GM13976 (cell line): ENCODE results near the gene ETDB.
"Not testable (repeated sequence)": the region's sequence is repeated elsewhere in the genome, so short reads cannot be mapped to it uniquely, and the experiment has no call there.

ENCODE experiments used
- DNase-seq: peaks from one replicate; pipeline ENCODE4 v3.0.0; 2012; ENCODE audit warnings: low spot score
- CTCF ChIP-seq: IDR thresholded peaks from 2 replicates; pipeline ENCODE4 v1.5.1; 2012; ENCODE audit warnings: borderline replicate concordance, mild to moderate bottlenecking; ENCODE audit not compliant: insufficient read depth; ENCODE audit errors: extremely low read depth, missing control alignments, control extremely low read depth
- in situ Hi-C: fragments of 300-500 bp; cut with MboI; formaldehyde crosslinking; loops from one replicate; pipeline ENCODE4 v1.12.0; 2022; ENCODE audit warnings: low sequenced_read_pairs, mixed read lengths, inconsistent platforms; ENCODE audit not compliant: unreplicated experiment

Gene ETDB

GRCh38 chrX:135109554-135109953 is 10.8 kb downstream of the ETDB start:
- TF ChIP-seq CTCF: no peak
- in situ Hi-C loops: loop anchor here (25.0 kb wide), 1 partner anchor 103 kb away; no protein-coding TSS in a partner anchor
- no peak for DNase-seq

- no peak for TF ChIP-seq CTCF
- no peak for DNase-seq
- in situ Hi-C loops: no loop called here
Observed at GRCh38 chrX:135099493-135099783, 20.9 kb downstream of the ETDB start.

- in situ Hi-C loops, DNase-seq: not testable (repeated sequence)
Observed at GRCh38 chrX:135097196-135097744, 23.1 kb downstream of the ETDB start.

GRCh38 chrX:135095715-135096114 is 24.6 kb downstream of the ETDB start:
- in situ Hi-C loops: no loop called here
- no peak for TF ChIP-seq CTCF
- no peak for DNase-seq

- no peak for TF ChIP-seq CTCF
- no peak for DNase-seq
- in situ Hi-C loops: no loop called here
Observed at GRCh38 chrX:135094726-135095125, 25.6 kb downstream of the ETDB start.

- DNase-seq: no peak
- in situ Hi-C loops: no loop called here
- no peak for TF ChIP-seq CTCF
Observed at GRCh38 chrX:135089126-135089525, 31.2 kb downstream of the ETDB start.

- in situ Hi-C loops: no loop called here
- DNase-seq: no peak
- TF ChIP-seq CTCF: no peak
Observed at GRCh38 chrX:135087867-135088266, 32.5 kb downstream of the ETDB start.
